Neural crest cell (in vitro differentiated cells): ENCODE data around the gene CASTOR1. TPM values are rescaled to one million over a fixed set of nuclear protein-coding genes. Genes with fewer than 3 reads are reported as not detected.

ENCODE experiments used
- DNase-seq: peaks from one replicate; pipeline ENCODE4 v3.0.0; 2021; ENCODE audit warnings: low read depth, mixed read lengths, low spot score
- H3K27ac Mint-ChIP-seq: one replicate; pipeline ENCODE4 v1.8.0; 2021; ENCODE audit warnings: mild to moderate bottlenecking, mixed read lengths; ENCODE audit not compliant: unreplicated experiment
- H3K27me3 Mint-ChIP-seq: 2 replicates; pipeline ENCODE4 v1.8.0; 2021; ENCODE audit warnings: low read depth, mild to moderate bottlenecking, mixed read lengths
- H3K36me3 Mint-ChIP-seq: 2 replicates; pipeline ENCODE4 v1.8.0; 2021; ENCODE audit warnings: low read depth, mild to moderate bottlenecking, mixed read lengths
- H3K4me1 Mint-ChIP-seq: 2 replicates; pipeline ENCODE4 v1.8.0; 2021; ENCODE audit warnings: mixed read lengths
- H3K4me3 Mint-ChIP-seq: one replicate; pipeline ENCODE4 v1.8.0; 2021; ENCODE audit warnings: mild to moderate bottlenecking, mixed read lengths
- H3K9me3 Mint-ChIP-seq: 2 replicates; pipeline ENCODE4 v1.8.0; 2021; ENCODE audit warnings: mixed read lengths
- total RNA-seq: library from RNA; stranded (reverse); gene quantifications from 2 replicates; pipeline ENCODE4 v1.2.1, GENCODE V29; 2021
- TF ChIP-seq, protein P1 (sequence below): fragments of 200-600 bp; sonication (generic); conservative IDR thresholded peaks from 2 replicates; pipeline ENCODE4 v1.5.0; 2021; ENCODE audit warnings: antibody characterized with exemption, mild to moderate bottlenecking

CASTOR1 gene
- total RNA-seq, 1 donor from 2014 or later, result 6.2 TPM

DNA sequence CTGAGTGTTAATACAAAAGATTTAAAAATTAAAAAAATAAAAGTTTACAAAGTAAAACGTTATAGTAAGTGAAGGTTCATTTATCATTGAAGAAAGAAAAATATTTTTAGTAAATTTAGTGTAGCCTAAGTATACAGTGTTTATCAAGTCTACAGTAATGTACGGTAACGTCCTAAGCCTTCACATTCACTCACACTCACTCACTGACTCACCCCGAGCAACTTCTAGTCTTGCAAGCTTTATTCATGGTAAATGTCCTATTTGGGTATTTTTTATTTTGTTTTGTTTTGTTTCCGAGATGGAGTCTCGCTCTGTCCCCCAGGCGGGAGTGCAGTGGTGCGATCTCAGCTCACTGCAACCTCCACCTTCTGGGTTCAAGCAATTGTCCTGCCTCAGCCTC lies 8.8 kb downstream of the CASTOR1 start:
- no peaks in the 10 kb centered on the region for H3K9me3 Mint-ChIP-seq
- no peak for DNase-seq
- H3K27ac Mint-ChIP-seq, result no peak overlapping the region
- H3K4me1 Mint-ChIP-seq, result peaks cover 21% of the 10 kb centered on the region
- no peak overlapping the region for H3K4me3 Mint-ChIP-seq
- H3K36me3 Mint-ChIP-seq, result no peaks in the 10 kb centered on the region
- no peaks in the 10 kb centered on the region for H3K27me3 Mint-ChIP-seq
- TF ChIP-seq, protein P1, sequence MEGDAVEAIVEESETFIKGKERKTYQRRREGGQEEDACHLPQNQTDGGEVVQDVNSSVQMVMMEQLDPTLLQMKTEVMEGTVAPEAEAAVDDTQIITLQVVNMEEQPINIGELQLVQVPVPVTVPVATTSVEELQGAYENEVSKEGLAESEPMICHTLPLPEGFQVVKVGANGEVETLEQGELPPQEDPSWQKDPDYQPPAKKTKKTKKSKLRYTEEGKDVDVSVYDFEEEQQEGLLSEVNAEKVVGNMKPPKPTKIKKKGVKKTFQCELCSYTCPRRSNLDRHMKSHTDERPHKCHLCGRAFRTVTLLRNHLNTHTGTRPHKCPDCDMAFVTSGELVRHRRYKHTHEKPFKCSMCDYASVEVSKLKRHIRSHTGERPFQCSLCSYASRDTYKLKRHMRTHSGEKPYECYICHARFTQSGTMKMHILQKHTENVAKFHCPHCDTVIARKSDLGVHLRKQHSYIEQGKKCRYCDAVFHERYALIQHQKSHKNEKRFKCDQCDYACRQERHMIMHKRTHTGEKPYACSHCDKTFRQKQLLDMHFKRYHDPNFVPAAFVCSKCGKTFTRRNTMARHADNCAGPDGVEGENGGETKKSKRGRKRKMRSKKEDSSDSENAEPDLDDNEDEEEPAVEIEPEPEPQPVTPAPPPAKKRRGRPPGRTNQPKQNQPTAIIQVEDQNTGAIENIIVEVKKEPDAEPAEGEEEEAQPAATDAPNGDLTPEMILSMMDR, result no peak

DNA sequence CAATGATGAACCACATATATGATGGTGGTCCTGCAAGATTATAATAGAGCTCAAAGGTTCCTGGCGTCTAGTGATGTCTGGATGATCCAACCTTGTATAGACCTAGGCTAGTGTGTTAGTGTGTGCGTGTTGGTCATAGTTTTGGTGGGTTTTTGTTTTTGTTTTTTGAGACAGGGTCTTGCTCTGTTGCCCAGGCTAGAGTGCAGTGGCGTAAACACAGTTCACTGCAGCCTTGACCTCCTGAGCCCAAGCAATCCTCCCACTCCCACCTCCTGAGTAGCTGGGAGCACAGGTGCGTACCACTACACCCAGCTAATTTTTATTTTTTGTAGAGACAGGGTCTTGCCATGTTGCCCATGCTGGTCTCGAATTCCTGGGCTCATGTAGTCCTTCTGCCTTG lies 9.4 kb downstream of the CASTOR1 start:
- Mint-ChIP-seq H3K9me3 (no peaks in the 10 kb centered on the region), H3K36me3 (no peaks in the 10 kb centered on the region), H3K27ac (no peak overlapping the region), H3K27me3 (no peaks in the 10 kb centered on the region), H3K4me1 (peaks cover 21% of the 10 kb centered on the region), H3K4me3 (no peak overlapping the region)
- no peak for DNase-seq
- TF ChIP-seq, protein P1, result no peak

DNA sequence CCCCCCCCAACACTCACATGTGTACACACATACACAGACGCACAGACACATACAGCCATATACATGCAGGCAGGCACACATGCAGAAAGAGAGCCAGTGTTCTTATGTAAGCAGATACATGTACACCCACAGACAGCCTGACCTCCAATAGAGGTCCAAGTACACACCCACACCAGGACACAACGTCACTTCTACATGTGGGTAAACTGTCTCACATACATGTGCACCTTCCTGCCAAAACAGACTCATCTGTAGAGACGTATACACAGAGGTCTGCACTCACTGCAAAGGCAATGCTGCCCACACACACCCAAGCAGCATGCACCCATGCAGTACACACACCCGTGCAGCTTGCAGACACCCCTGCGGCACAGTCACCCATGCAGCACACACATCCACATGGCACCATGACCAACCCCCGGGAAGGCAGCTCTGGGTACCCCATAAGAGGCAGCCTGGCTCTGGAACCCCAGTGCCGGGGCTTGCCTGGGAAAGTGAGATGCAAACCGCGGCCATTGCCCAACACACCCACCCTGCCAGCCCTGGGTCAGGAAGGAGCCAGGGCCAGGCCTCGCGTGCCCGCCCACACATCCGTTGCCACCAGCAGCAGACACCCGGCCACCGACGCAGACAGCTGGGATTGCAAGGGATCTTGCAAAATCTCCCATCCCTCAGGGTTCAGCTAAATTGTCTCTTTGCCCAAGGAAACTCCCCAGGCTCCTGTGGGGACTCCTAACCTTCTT lies 10.1 kb downstream of the CASTOR1 start:
- Mint-ChIP-seq H3K4me1 (peaks cover 21% of the 10 kb centered on the region), H3K27ac (peak overlapping the region; percentile 60), H3K27me3 (no peaks in the 10 kb centered on the region), H3K4me3 (no peak overlapping the region), H3K36me3 (no peaks in the 10 kb centered on the region), H3K9me3 (no peaks in the 10 kb centered on the region)
- no peak for DNase-seq
- TF ChIP-seq, protein P1, result no peak

DNA sequence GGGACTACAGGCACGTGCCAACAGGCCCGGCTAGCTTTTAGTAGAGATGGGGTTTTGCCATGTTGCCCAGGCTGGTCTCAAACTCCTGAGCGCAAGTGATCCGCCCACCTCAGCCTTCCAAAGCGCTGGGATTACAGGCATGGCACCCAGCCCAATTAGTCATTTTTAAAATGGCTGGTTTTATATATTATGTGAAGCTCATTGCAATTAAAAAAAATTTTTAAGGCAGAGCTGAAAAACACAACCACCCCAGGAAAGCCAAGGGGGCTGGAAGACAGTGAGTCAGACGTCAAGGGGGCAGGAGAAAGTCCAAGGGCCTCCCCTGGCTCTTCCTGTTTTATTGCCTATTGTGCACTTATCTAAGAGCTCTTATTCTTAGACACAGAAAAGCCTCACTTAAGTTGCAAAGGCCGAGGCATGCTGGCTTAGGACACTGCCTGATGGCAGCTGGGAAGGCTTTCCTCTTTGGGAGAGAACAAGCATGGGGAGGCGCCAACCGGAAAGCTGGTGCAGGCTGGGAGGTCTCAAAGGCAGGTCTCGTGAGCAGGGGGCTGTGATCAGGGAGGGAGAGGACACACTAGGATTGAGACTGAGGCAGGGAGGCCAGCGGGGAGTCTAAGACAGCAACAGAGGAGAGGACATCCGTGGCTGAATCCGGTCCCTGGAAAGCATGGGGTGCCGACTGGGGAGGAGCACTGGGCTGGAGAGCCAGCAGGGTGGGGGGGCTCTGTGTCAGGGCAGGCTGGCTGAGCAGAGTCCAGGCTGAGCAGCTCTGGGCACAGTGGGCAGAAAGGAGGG lies 11.6 kb downstream of the CASTOR1 start:
- TF ChIP-seq, protein P1, result no peak
- Mint-ChIP-seq H3K27me3 (no peaks in the 10 kb centered on the region), H3K4me1 (peaks cover 21% of the 10 kb centered on the region), H3K27ac (peak overlapping the region; percentile 97), H3K9me3 (no peaks in the 10 kb centered on the region), H3K36me3 (no peaks in the 10 kb centered on the region), H3K4me3 (no peak overlapping the region)
- no peak for DNase-seq

DNA sequence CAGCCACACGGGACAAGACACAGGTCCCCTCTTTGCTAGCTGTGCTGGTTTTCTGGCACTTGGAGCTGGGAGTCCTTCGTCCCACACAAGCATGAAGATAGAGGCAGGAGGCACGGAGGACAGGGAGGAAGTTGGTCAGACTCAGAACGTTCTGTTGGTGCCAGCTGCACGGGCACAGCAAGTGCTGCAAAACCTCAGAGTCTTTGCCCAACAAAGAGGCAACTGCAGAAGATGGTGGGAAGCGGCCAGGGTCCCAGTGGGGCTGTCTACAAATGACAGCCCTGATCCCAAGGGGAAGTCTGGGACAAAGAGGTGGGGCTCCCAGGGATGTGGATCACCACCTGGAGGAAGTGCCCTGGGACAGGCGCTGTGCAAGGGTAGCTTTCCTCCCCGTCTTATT lies 13.3 kb downstream of the CASTOR1 start:
- peaks cover 21% of the 10 kb centered on the region for H3K4me1 Mint-ChIP-seq
- H3K9me3 Mint-ChIP-seq, result no peaks in the 10 kb centered on the region
- TF ChIP-seq, protein P1, result no peak
- H3K27me3 Mint-ChIP-seq, result no peaks in the 10 kb centered on the region
- no peaks in the 10 kb centered on the region for H3K36me3 Mint-ChIP-seq
- H3K27ac Mint-ChIP-seq, result no peak overlapping the region
- no peak overlapping the region for H3K4me3 Mint-ChIP-seq
- no peak for DNase-seq
